HL-60 (cell line): Measurements from ENCODE around the gene PLTP.

Experiments
- GABPA ChIP-seq: IDR thresholded peaks from 2 replicates; pipeline ENCODE4 v1.6.1; 2012; ENCODE audit warnings: low read depth
- TF ChIP-seq, protein P1 (sequence below): IDR thresholded peaks from one replicate; pipeline ENCODE4 v1.5.1; 2011; ENCODE audit warnings: low read length, control low read depth, inconsistent platforms; ENCODE audit not compliant: insufficient read depth
- TF ChIP-seq, protein P2 (sequence below): IDR thresholded peaks from 2 replicates; pipeline ENCODE4 v1.6.1; 2012; ENCODE audit warnings: low read depth; ENCODE audit not compliant: insufficient replicate concordance

DNA sequence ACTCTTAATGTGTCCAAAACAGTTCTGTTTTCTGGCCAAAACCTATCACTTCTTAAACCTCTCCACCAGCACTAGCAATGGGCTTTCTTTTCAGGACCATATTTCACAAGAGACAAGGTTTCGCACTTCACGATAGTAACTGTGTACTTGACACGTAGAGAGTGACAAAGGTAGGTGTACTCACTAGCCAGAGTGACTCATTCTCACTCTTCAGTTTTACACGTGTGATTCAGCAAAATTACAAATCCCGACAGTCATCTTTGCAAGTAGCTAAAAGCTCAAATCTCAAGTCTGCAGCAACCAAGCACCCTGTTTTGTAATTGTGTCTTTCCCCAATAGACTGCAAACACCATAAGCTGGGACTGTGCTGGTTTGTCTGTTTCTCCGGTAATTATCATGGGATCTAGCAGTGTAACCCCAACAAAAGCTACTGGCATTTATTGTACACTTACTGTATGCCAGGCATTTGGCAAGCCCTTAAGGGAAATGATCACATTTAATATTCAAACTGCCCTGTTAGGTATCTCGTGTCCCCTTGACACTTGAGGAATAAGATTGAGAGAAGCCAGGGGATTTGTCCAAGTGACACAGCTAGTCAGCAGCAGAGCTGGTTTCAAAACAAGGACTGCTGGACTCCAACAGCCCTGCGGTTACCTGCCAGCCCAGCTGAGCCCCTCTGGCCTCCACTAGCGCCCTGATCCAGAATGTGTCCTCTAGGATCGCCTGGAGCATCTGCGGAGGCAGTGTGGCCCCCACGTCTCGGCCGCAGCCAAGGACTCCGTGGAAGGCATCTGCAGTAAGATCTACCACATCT lies 32.4 kb upstream of the PLTP start:
- TF ChIP-seq, protein P1, sequence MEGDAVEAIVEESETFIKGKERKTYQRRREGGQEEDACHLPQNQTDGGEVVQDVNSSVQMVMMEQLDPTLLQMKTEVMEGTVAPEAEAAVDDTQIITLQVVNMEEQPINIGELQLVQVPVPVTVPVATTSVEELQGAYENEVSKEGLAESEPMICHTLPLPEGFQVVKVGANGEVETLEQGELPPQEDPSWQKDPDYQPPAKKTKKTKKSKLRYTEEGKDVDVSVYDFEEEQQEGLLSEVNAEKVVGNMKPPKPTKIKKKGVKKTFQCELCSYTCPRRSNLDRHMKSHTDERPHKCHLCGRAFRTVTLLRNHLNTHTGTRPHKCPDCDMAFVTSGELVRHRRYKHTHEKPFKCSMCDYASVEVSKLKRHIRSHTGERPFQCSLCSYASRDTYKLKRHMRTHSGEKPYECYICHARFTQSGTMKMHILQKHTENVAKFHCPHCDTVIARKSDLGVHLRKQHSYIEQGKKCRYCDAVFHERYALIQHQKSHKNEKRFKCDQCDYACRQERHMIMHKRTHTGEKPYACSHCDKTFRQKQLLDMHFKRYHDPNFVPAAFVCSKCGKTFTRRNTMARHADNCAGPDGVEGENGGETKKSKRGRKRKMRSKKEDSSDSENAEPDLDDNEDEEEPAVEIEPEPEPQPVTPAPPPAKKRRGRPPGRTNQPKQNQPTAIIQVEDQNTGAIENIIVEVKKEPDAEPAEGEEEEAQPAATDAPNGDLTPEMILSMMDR = no peak
- TF ChIP-seq, protein P2, sequence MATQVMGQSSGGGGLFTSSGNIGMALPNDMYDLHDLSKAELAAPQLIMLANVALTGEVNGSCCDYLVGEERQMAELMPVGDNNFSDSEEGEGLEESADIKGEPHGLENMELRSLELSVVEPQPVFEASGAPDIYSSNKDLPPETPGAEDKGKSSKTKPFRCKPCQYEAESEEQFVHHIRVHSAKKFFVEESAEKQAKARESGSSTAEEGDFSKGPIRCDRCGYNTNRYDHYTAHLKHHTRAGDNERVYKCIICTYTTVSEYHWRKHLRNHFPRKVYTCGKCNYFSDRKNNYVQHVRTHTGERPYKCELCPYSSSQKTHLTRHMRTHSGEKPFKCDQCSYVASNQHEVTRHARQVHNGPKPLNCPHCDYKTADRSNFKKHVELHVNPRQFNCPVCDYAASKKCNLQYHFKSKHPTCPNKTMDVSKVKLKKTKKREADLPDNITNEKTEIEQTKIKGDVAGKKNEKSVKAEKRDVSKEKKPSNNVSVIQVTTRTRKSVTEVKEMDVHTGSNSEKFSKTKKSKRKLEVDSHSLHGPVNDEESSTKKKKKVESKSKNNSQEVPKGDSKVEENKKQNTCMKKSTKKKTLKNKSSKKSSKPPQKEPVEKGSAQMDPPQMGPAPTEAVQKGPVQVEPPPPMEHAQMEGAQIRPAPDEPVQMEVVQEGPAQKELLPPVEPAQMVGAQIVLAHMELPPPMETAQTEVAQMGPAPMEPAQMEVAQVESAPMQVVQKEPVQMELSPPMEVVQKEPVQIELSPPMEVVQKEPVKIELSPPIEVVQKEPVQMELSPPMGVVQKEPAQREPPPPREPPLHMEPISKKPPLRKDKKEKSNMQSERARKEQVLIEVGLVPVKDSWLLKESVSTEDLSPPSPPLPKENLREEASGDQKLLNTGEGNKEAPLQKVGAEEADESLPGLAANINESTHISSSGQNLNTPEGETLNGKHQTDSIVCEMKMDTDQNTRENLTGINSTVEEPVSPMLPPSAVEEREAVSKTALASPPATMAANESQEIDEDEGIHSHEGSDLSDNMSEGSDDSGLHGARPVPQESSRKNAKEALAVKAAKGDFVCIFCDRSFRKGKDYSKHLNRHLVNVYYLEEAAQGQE = no peak
- TF ChIP-seq GABPA = no peak
